Astrocyte of the spinal cord (primary cell): ENCODE results near the gene PPP2R5D.

Experiments used
- DNase-seq: peaks from one replicate; pipeline ENCODE4 v3.0.0; 2011; ENCODE audit warnings: low read depth, low spot score
- H3K4me3 ChIP-seq: 2 replicates; pipeline ENCODE4 v1.5.1; 2011; ENCODE audit warnings: low read depth, mild to moderate bottlenecking, low read length, moderate library complexity
- in situ Hi-C: cut with HindIII; loops from 2 replicates; pipeline ENCODE4 v1.10.0; 2017; ENCODE audit warnings: low sequenced_read_pairs
- TF ChIP-seq, protein P1 (sequence below): IDR thresholded peaks from 2 replicates; pipeline ENCODE4 v1.5.1; 2012; ENCODE audit warnings: low read depth, mild to moderate bottlenecking, low read length, inconsistent platforms

PPP2R5D gene

DNA sequence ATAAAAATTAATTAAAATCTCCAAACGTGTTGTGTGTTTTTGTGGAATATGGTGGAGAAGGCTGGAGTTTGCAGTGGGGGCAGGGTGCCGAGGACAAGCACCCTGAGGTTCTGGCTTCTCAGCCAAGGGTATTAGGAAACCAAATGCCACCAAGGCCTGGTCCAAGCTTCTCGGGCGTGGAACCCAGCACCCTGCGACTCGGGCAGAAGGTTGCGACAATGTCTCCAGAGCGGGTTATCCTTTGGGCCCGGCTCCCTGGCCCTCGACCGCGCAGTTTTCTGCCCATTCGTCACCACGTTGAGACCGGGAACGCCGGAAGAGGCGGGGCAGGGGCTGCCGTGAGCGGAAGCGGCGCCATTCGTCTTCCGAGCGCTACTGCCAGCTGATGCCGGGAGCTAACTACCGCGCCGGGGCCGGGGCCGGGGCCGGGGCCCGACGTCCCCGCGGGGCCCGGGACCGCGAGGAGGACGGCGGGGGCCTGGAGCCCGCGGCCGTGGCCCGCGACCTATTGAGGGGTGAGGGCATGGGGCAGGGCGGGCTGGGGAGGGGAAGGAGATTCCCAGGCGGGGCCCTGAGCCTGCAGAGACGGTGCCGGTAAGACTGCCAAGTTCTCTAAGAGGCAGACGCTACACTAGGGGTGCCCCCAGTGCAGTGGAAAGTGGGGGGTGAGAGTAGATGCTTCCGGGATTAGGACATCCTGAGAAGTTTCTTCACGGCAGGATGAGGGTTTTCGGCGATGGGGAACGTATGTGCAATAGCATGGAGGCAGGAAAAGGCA, 37.1 kb downstream of the PPP2R5D start, which contains the start of gene RRP36:
Gene RRP36 (plus strand): TSS at position 354 of the 778 bp plus-strand sequence. CDS start 32 bp downstream, at position 386.
- DNase-seq = peak; percentile 63
- in situ Hi-C loops = no loop called here
- peak within 1 kb of the TSS; percentile 99 for H3K4me3 ChIP-seq
- TF ChIP-seq, protein P1, sequence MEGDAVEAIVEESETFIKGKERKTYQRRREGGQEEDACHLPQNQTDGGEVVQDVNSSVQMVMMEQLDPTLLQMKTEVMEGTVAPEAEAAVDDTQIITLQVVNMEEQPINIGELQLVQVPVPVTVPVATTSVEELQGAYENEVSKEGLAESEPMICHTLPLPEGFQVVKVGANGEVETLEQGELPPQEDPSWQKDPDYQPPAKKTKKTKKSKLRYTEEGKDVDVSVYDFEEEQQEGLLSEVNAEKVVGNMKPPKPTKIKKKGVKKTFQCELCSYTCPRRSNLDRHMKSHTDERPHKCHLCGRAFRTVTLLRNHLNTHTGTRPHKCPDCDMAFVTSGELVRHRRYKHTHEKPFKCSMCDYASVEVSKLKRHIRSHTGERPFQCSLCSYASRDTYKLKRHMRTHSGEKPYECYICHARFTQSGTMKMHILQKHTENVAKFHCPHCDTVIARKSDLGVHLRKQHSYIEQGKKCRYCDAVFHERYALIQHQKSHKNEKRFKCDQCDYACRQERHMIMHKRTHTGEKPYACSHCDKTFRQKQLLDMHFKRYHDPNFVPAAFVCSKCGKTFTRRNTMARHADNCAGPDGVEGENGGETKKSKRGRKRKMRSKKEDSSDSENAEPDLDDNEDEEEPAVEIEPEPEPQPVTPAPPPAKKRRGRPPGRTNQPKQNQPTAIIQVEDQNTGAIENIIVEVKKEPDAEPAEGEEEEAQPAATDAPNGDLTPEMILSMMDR = no peak

DNA sequence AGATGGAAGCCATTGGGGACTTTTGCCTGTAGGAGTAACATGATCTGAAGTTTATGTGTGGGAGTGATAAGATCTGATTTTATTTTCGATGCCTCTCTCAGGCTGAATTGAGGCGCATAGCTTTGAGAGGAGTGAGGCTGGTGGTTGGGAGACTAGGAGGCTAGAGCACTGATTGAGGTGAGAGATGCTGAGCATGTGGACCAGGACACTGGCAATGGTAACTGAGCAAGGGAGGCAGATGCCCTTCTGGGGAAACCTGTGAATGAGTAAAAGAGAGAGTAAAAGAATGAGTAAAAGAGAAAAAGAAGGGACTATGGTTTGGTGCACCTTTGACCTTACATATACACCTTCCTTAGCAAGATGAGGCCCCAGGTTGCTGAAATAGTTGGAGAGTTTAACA, 40.1 kb downstream of the PPP2R5D start:
- H3K4me3 ChIP-seq = no peak overlapping the region
- TF ChIP-seq, protein P1 = no peak
- no peak for DNase-seq
- in situ Hi-C loops = no loop called here

DNA sequence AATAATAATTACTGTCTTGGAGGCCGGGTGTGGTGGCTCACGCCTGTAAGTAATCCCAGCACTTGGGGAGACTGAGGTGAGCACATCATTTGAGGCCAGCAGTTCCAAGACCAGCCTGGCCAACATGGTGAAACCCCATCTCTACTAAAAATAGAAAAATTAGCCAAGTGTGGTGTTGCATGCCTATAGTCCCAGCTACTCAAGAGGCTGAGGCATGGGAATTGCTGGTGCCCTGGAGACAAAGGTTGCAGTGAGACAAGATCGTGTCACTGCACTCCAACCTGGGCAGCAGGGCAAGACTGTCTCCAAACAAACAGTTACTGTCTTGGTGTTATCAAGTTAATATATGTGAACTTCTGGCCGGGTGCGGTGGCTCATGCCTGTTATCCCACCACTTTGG, 42.0 kb downstream of the PPP2R5D start:
- TF ChIP-seq, protein P1 = no peak
- no peak for DNase-seq
- in situ Hi-C loops = no loop called here
- H3K4me3 ChIP-seq = no peak overlapping the region

DNA sequence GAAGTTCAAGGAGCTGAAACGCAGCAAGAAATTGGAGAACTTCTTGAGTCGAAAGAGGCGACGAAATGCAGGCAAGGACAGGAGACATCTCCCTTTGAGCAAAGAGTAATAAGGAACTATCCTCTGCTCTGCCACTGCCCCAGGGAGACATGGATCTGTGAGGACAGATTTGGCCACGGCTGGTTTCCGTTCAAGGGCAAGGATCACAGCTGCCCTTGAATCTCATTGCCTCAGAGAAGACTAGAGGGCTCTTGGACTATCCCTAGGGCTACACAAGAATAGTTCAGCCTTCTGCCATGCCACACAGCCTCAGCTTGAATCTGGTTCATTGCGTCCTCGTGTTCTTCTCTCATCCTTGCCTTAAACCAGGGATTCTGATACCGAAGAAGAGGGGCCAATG, 44.8 kb downstream of the PPP2R5D start:
- DNase-seq = no peak
- TF ChIP-seq, protein P1 = no peak
- in situ Hi-C loops = no loop called here
- no peak overlapping the region for H3K4me3 ChIP-seq

DNA sequence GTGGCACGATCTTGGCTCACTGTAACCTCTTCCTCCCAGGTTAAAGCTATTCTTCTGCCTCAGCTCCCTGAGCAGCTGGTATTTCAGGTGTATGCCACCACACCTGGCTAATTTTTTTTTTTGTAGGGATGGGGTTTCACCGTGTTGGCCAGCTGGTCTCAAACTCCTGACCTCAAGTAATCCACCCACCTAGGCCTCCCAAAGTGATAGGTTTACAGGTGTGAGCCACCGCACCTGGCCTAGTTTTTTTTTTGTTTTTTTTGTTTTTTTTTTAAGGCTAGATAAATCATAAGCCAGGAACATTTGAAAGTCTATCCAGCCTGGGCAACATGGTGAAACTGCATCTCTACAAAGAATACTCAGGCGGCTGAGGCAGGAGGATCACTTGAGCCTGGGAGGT, 48.0 kb downstream of the PPP2R5D start:
- DNase-seq = no peak
- in situ Hi-C loops = no loop called here
- TF ChIP-seq, protein P1 = no peak
- no peak overlapping the region for H3K4me3 ChIP-seq

DNA sequence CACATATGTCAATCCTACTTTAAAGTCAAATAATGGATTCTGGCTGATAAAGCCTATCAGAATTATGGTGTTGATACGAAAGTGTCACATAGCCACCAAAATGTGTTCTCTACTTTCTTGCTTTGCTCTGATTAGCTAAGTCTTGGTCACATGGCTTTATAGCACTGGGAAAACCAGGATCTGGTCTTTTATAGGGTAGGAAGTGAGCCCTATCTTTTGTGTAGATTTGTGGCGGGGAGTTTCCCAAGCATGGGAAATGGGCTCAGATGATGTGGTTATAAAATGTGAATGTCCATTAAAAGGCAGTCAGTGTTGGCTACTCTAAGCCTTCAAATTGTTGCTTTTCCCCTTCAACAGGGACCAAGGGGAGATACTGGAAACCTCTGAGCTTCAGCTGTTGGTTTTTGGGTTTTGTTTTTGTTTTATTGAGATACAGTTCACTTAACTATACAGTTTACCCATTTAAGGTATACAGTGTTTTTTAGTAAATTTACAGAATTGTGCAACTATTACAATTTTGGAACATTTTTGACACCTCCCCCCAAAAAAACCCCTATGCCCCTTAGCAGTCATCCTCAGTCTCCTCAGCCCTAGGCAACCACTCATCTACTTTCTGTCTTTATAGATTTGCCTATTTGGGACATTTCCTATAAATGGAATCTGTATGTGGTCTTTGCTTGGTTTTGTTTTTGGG, 49.3 kb downstream of the PPP2R5D start:
- in situ Hi-C loops = no loop called here
- DNase-seq = no peak
- TF ChIP-seq, protein P1 = no peak
- H3K4me3 ChIP-seq = no peak overlapping the region
